BJ (cell line): ENCODE results near the gene CD101. TPM values are rescaled to one million over a fixed set of nuclear protein-coding genes. Genes with fewer than 3 reads are reported as not detected.

Experiments
- CTCF ChIA-PET: fragments of 350-600 bp; formaldehyde crosslinking; extraction: SDS; loops from one replicate; lab custom pipeline; 2021; ENCODE audit warnings: antibody characterized with exemption, inconsistent platforms; lab: Yijun Ruan, JAX
- POLR2A ChIA-PET: fragments of 300-600 bp; sonication (Branson Sonifier 250); formaldehyde crosslinking; extraction: SDS; loops from one replicate; lab custom pipeline; 2021; ENCODE audit warnings: antibody characterized with exemption; lab: Charles Lee
- DNase-seq: peaks from one replicate; pipeline ENCODE4 v3.0.0-alpha.2; 2011; ENCODE audit warnings: low read depth
- H3K27me3 ChIP-seq: 2 replicates; pipeline ENCODE4 v1.6.0; 2011; ENCODE audit warnings: low read length; ENCODE audit not compliant: control insufficient read depth, insufficient read depth
- H3K36me3 ChIP-seq: 2 replicates; pipeline ENCODE4 v1.5.1; 2011; ENCODE audit warnings: low read length; ENCODE audit not compliant: control insufficient read depth, insufficient read depth
- H3K4me3 ChIP-seq: 2 replicates; pipeline ENCODE4 v1.5.1; 2011; ENCODE audit warnings: low read depth, mild to moderate bottlenecking, control low read depth, low read length
- CTCF ChIP-seq: IDR thresholded peaks from 2 replicates; pipeline ENCODE4 v1.5.1; 2011; ENCODE audit warnings: low read depth, mild to moderate bottlenecking, control low read depth, inconsistent platforms, low read length, moderate library complexity; ENCODE audit not compliant: insufficient read depth
- polyA plus RNA-seq: library from polyadenylated mRNA; depleted of rRNA; stranded (reverse); fragments of >200 nt; gene quantifications from 2 replicates; pipeline ENCODE4 v1.2.3, GENCODE V29; 2011

Gene CD101
- polyA plus RNA-seq, 1 experiment, result 0.12 TPM

GRCh38 chr1:117020526-117021156, 19.1 kb downstream of the CD101 start:
- TF ChIP-seq CTCF, result no peak
- ChIA-PET POLR2A (no interaction called here), CTCF (interaction anchor here (1.2 kb wide), 1 partner anchor 10 kb away, joined by 3 read pairs; no protein-coding TSS in a partner anchor)
- no peak for DNase-seq
- H3K27me3 ChIP-seq, result no peaks in the 10 kb centered on the region
- no peaks in the 10 kb centered on the region for H3K36me3 ChIP-seq
- no peak overlapping the region for H3K4me3 ChIP-seq

GRCh38 chr1:117022114-117022513, 20.6 kb downstream of the CD101 start:
- POLR2A ChIA-PET, result no interaction called here
- H3K36me3 ChIP-seq, result no peaks in the 10 kb centered on the region
- no peak for TF ChIP-seq CTCF
- no peak for DNase-seq
- CTCF ChIA-PET, result no interaction called here
- no peak overlapping the region for H3K4me3 ChIP-seq
- no peaks in the 10 kb centered on the region for H3K27me3 ChIP-seq

GRCh38 chr1:117025568-117025967, 24.0 kb downstream of the CD101 start:
- CTCF ChIA-PET, result interaction anchor here (1.5 kb wide), 1 partner anchor 22 kb away, joined by 4 read pairs; no protein-coding TSS in a partner anchor

GRCh38 chr1:117026361-117026760, 24.8 kb downstream of the CD101 start:
- CTCF ChIA-PET, result interaction anchor here (1.5 kb wide), 1 partner anchor 21 kb away, joined by 4 read pairs; no protein-coding TSS in a partner anchor
- Histone ChIP-seq H3K36me3 (no peaks in the 10 kb centered on the region), H3K4me3 (no peak overlapping the region), H3K27me3 (no peaks in the 10 kb centered on the region; the same call in 1 of the 2 replicates)
- no peak for TF ChIP-seq CTCF
- DNase-seq, result no peak
- POLR2A ChIA-PET, result no interaction called here

More at GRCh38 chr1:117025568-117025967, 24.0 kb downstream of the CD101 start:
- no peak overlapping the region for H3K4me3 ChIP-seq
- no peak for TF ChIP-seq CTCF
- no peak for DNase-seq
- no peaks in the 10 kb centered on the region; the same call in 1 of the 2 replicates for H3K27me3 ChIP-seq
- POLR2A ChIA-PET, result no interaction called here
- no peaks in the 10 kb centered on the region for H3K36me3 ChIP-seq

- no peaks in the 10 kb centered on the region for H3K36me3 ChIP-seq
- peaks cover 2% of the 10 kb centered on the region; the same call in 1 of the 2 replicates for H3K27me3 ChIP-seq
- no peak overlapping the region for H3K4me3 ChIP-seq
- ChIA-PET POLR2A (no interaction called here), CTCF (no interaction called here)
- TF ChIP-seq CTCF, result no peak
- no peak for DNase-seq
Measured at GRCh38 chr1:117029685-117030084, 28.1 kb downstream of the CD101 start.
